HepG2 (cell line): ENCODE measurements around the gene ZCCHC10. TPM values are rescaled to one million over a fixed set of nuclear protein-coding genes. Genes with fewer than 3 reads are reported as not detected.

ENCODE experiments used
- ATAC-seq: fragments of 200-7000 bp; cut with Tn5 transposase; 3 replicates; pipeline ENCODE4 v1.9.1; 2020; ENCODE audit warnings: mild to moderate bottlenecking, moderate library complexity
- BruUV-seq: library from RNA; stranded (reverse); fragments of 400-500 nt; replicated peaks from 2 replicates; lab custom pipeline; 2021; lab: Mats Ljungman, UMichigan
- CTCF ChIA-PET: fragments of 300-600 bp; formaldehyde crosslinking; extraction: SDS; loops from one replicate; lab custom pipeline; 2021; ENCODE audit warnings: low total read pairs, inconsistent platforms, low intra/inter-chr PET ratio; lab: Yijun Ruan, JAX
- POLR2A ChIA-PET: fragments of 350-600 bp; sonication (Branson Sonifier 250); formaldehyde crosslinking; loops from one replicate; lab custom pipeline; 2020; ENCODE audit warnings: antibody characterized with exemption, inconsistent platforms; lab: Yijun Ruan, JAX
- DNase-seq: peaks from one replicate; pipeline ENCODE4 v3.0.0-alpha.2; 2015; ENCODE audit warnings: low spot score
- FAIRE-seq: peaks from 3 replicates; lab custom pipeline; 2011; peaks lifted over from hg19 to GRCh38; lab: Jason Lieb, UNC
- H2AFZ ChIP-seq: one replicate; pipeline ENCODE4 v1.6.1; 2011; ENCODE audit warnings: low read length, inconsistent platforms
- H3K27ac ChIP-seq: fragments of 300-600 bp; 3 replicates; pipeline ENCODE4 v1.8.0; 2011; ENCODE audit warnings: mixed run types, mild to moderate bottlenecking, mixed read lengths, low read length, inconsistent platforms; ENCODE audit not compliant: insufficient read depth; ENCODE audit errors: extremely low read length
- H3K27me3 ChIP-seq, 2 experiments: fragments of 200-600 bp in 1 of 2; 2 replicates in 1 of 2; 3 replicates in 1 of 2; pipeline versions ENCODE4 v1.6.0 to v1.8.0; 2011; ENCODE audit warnings: low read length in 2 of 2, mild to moderate bottlenecking in 2 of 2, moderate library complexity in 2 of 2, inconsistent platforms in 1 of 2; ENCODE audit not compliant: insufficient read depth in 2 of 2, control insufficient read depth in 1 of 2
- H3K36me3 ChIP-seq, 2 experiments: fragments of 200-600 bp in 1 of 2; replicated peaks in 1 of 2; 2 replicates in 1 of 2; 3 replicates in 1 of 2; pipeline versions ENCODE4 v1.5.1 to v1.8.0; 2011; ENCODE audit warnings: low read length in 2 of 2, inconsistent platforms in 1 of 2; ENCODE audit not compliant: insufficient read depth in 2 of 2, control insufficient read depth in 1 of 2
- H3K4me1 ChIP-seq: 2 replicates; pipeline ENCODE4 v1.5.1; 2012; ENCODE audit warnings: low read length, inconsistent platforms; ENCODE audit not compliant: insufficient read depth
- H3K4me2 ChIP-seq: 2 replicates; pipeline ENCODE4 v1.6.0; 2011; ENCODE audit warnings: low read depth, low read length, inconsistent platforms
- H3K4me3 ChIP-seq, 3 experiments: fragments of 200-600 bp in 1 of 3; sonication (generic), shearing (Covaris generic) in 1 of 3; replicated peaks in 1 of 3; 2 replicates each; pipeline ENCODE4 v1.5.1; 2011 to 2016; ENCODE audit warnings: low read length in 3 of 3, inconsistent platforms in 2 of 3, low read depth in 2 of 3, mild to moderate bottlenecking in 2 of 3, control low read depth in 1 of 3, mixed read lengths in 1 of 3; ENCODE audit not compliant: insufficient read depth in 1 of 3
- H3K79me2 ChIP-seq: one replicate; pipeline ENCODE4 v1.6.1; 2011; ENCODE audit warnings: low read length, inconsistent platforms; ENCODE audit not compliant: insufficient read depth
- H3K9ac ChIP-seq: 2 replicates; pipeline ENCODE4 v1.6.0; 2011; ENCODE audit warnings: mild to moderate bottlenecking, low read depth, low read length, inconsistent platforms; ENCODE audit not compliant: insufficient read depth
- H3K9me3 ChIP-seq: 2 replicates; pipeline ENCODE4 v1.5.1; 2012; ENCODE audit warnings: mild to moderate bottlenecking, low read length
- H4K20me1 ChIP-seq: 2 replicates; pipeline ENCODE4 v1.6.0; 2011; ENCODE audit warnings: inconsistent platforms, mild to moderate bottlenecking, low read length, moderate library complexity; ENCODE audit not compliant: insufficient read depth
- BRF2 ChIP-seq: sonication (generic); formaldehyde crosslinking; IDR thresholded peaks from 2 replicates; pipeline ENCODE4 v1.8.1; 2022; ENCODE audit warnings: mild to moderate bottlenecking, missing genetic modification reagents
- DR1 ChIP-seq: sonication (generic); formaldehyde crosslinking; IDR thresholded peaks from 2 replicates; pipeline ENCODE4 v1.8.0; 2021; ENCODE audit warnings: mild to moderate bottlenecking, missing genetic modification reagents, inconsistent platforms
- HDAC6 ChIP-seq: fragments of 200-600 bp; sonication (generic); IDR thresholded peaks from 2 replicates; pipeline ENCODE4 v1.7.0; 2017; ENCODE audit warnings: mild to moderate bottlenecking, antibody characterized with exemption, low read length, low read depth
- KMT2B ChIP-seq: IDR thresholded peaks from 2 replicates; pipeline ENCODE4 v1.6.1; 2016; ENCODE audit warnings: missing genetic modification reagents, missing compliant biosample characterization
- SIX1 ChIP-seq: sonication (generic); formaldehyde crosslinking; IDR thresholded peaks from 2 replicates; pipeline ENCODE4 v1.4.0; 2020; ENCODE audit warnings: missing genetic modification reagents, borderline replicate concordance
- STAG1 ChIP-seq: sonication (generic); formaldehyde crosslinking; IDR thresholded peaks from 2 replicates; pipeline ENCODE4 v1.4.0; 2020; ENCODE audit warnings: missing genetic modification reagents
- THAP11 ChIP-seq: IDR thresholded peaks from 2 replicates; pipeline ENCODE4 v1.6.1; 2016; ENCODE audit warnings: missing biosample characterization, missing genetic modification reagents
- THAP9 ChIP-seq: sonication (generic); formaldehyde crosslinking; IDR thresholded peaks from 2 replicates; pipeline ENCODE4; 2020; ENCODE audit warnings: missing genetic modification reagents, mild to moderate bottlenecking, borderline replicate concordance
- ZBTB4 ChIP-seq: sonication (generic); formaldehyde crosslinking; IDR thresholded peaks from 2 replicates; pipeline ENCODE4 v1.4.0; 2020; ENCODE audit warnings: missing genetic modification reagents, mild to moderate bottlenecking, borderline replicate concordance
- ZNF18 ChIP-seq: sonication (generic); formaldehyde crosslinking; IDR thresholded peaks from 2 replicates; pipeline ENCODE4 v1.8.0; 2022; ENCODE audit warnings: mild to moderate bottlenecking, missing genetic modification reagents; ENCODE audit not compliant: insufficient replicate concordance
- ZNF775 ChIP-seq: sonication (generic); formaldehyde crosslinking; IDR thresholded peaks from 2 replicates; pipeline ENCODE4 v1.4.0; 2020; ENCODE audit warnings: missing genetic modification reagents, mild to moderate bottlenecking, moderate library complexity, borderline replicate concordance
- ZNF781 ChIP-seq: sonication (generic); formaldehyde crosslinking; IDR thresholded peaks from 2 replicates; pipeline ENCODE4 v1.5.1; 2020; ENCODE audit warnings: borderline replicate concordance, mild to moderate bottlenecking, missing genetic modification reagents; ENCODE audit errors: not compliant biosample characterization
- WGBS: methylation state at CpG from one replicate; pipeline ENCODE4 v1.1.6; 2017; ENCODE audit warnings: low lambda C conversion rate; 5-methylcytosine and 5-hydroxymethylcytosine counted together
- in situ Hi-C: cut with HindIII; loops from 2 replicates; pipeline ENCODE4 v1.10.0; 2017; ENCODE audit warnings: low pct_unique_long_range_greater_than_20kb; ENCODE audit not compliant: extremely low pct_ligation_motif_present
- intact Hi-C: fragments of 100-400 bp; cut with micrococcal nuclease; formaldehyde crosslinking; loops from one replicate; pipeline ENCODE4 v1.10.0; 2022; ENCODE audit not compliant: unreplicated experiment
- polyA plus RNA-seq, 8 experiments: library from polyadenylated mRNA; depleted of rRNA in 3 of 8; stranded (reverse) in 7 of 8; unstranded in 1 of 8; fragments of >200 nt; fragmentation: Illumina TruSeq in 4 of 8; extraction: Trizol in 4 of 8; gene quantifications; 2 replicates each; pipeline versions ENCODE4 v1.2.1 to v1.2.3, GENCODE V29; 2011 to 2016; ENCODE audit warnings: low read depth in 4 of 8, missing spikeins in 1 of 8, mixed read lengths in 1 of 8; ENCODE audit not compliant: insufficient read depth in 1 of 8
- total RNA-seq, 5 experiments: library from RNA; depleted of rRNA; stranded (reverse); fragments of >200 nt; fragmentation: Illumina TruSeq; extraction: Trizol; gene quantifications; 2 replicates each; pipeline ENCODE4 v1.2.3, GENCODE V29; 2016; ENCODE audit warnings: low read depth in 1 of 5

The ZCCHC10 gene
- total and polyA plus RNA-seq, 2 of the 13 experiments (the other 11 are each of a cell fraction or from before 2014, with no cell fraction given) = 40.7 to 48.2 TPM

GRCh38 chr5:132996307-132996706 lies 30.0 kb downstream of the ZCCHC10 start (continued):
- no peak for TF ChIP-seq ZNF781 (CRISPR knock-in tag)
- TF ChIP-seq THAP11 (CRISPR knock-in tag) = no peak
- no peak for TF ChIP-seq STAG1 (CRISPR knock-in tag)
- TF ChIP-seq THAP9 (CRISPR knock-in tag) = no peak
- TF ChIP-seq ZNF18 (CRISPR knock-in tag) = no peak
- TF ChIP-seq, all 625 proteins: peak for 0

- H3K9me3 ChIP-seq = no peaks in the 10 kb centered on the region
- H3K9ac ChIP-seq = no peak overlapping the region
- DNase-seq (no peak), ATAC-seq (no peak), FAIRE-seq (no peak)
- no peaks in the 10 kb centered on the region; the same call in 1 of the 2 replicates for H3K4me1 ChIP-seq
- H3K4me2 ChIP-seq = peak overlapping the region; percentile 34; the same call in 1 of the 2 replicates
- POLR2A ChIA-PET = no interaction called here
- peak overlapping the region in 1 of 3 experiments; percentile 12; a peak in 1 of 6 replicates for H3K4me3 ChIP-seq
- H2AFZ ChIP-seq = peak overlapping the region; percentile 81
- H4K20me1 ChIP-seq = no peaks in the 10 kb centered on the region
- in situ Hi-C loops = no loop called here
- no peaks in the 10 kb centered on the region for H3K36me3 ChIP-seq
- H3K27ac ChIP-seq = no peak overlapping the region
- intact Hi-C loops = no loop called here
- CTCF ChIA-PET = no interaction called here
- no peaks in the 10 kb centered on the region for H3K27me3 ChIP-seq
- H3K79me2 ChIP-seq = no peaks in the 10 kb centered on the region
- BruUV-seq = no TSS peak
- 66% methylated on average over 28 of the region's 28 CpGs for WGBS
- no peak for TF ChIP-seq ZNF775 (CRISPR knock-in tag)
- TF ChIP-seq HDAC6 = no peak
- no peak for TF ChIP-seq KMT2B
- TF ChIP-seq DR1 = no peak
- no peak for TF ChIP-seq SIX1 (CRISPR knock-in tag)
- TF ChIP-seq BRF2 (CRISPR knock-in tag) = no peak
- TF ChIP-seq ZBTB4 = no peak
These were observed 38.6 kb downstream of the ZCCHC10 start for GRCh38 chr5:132987531-132988408.
